ENCODE data around the gene RPP25L. TPM values are rescaled to one million over a fixed set of nuclear protein-coding genes. Genes with fewer than 3 reads are reported as not detected.
A peak's percentile ranks its signal among the peaks of the same experiment; 100 is the strongest.

The RPP25L gene
- total RNA-seq, 6 donors from 2014 or later: 16.5 to 27.0 (median 21.7) TPM

GRCh38 chr9:34638138-34638445 lies 26.2 kb upstream of the RPP25L start:
- TF ChIP-seq POLR2A (IDR thresholded peaks at IDR 0.05) (no peak), POLR2AphosphoS5 (IDR thresholded peaks at IDR 0.05) (no peak), CTCF (IDR thresholded peaks at IDR 0.05) (no peak)
- 21 to 42% methylated on average over 6 to 7 of the region's 7 CpGs for WGBS, 2 donors
- Histone ChIP-seq H3K4me1 (peaks cover 21 to 23% (median 22%) of the 10 kb centered on the region in 4 donors), H3K27me3 (no peaks in the 10 kb centered on the region), H3K9me3 (no peaks in the 10 kb centered on the region), H3K4me3 (peak overlapping the region; percentile 58 to 91 (median 81)), H3K27ac (peak overlapping the region; percentile 73 to 94 (median 88)), H3K36me3 (peaks cover 0 to 8% (median 4%) of the 10 kb centered on the region in 4 donors)
- DNase-seq (no peak), ATAC-seq (ENCODE audit: low FRiP score in 2 of 2) (no peak)

- peaks cover 21 to 23% (median 22%) of the 10 kb centered on the region in 4 donors for H3K4me1 ChIP-seq
- H3K4me3 ChIP-seq: peak within 1 kb of the TSS; percentile 58 to 91 (median 81)
- peak; percentile 94 to 98 for DNase-seq
- H3K27me3 ChIP-seq: no peaks in the 10 kb centered on the region
- TF ChIP-seq POLR2A (IDR thresholded peaks at IDR 0.05) (peak in 3 of 4 donors; percentile 13 to 93 (median 70)), EP300 (IDR thresholded peaks at IDR 0.05) (no peak), CTCF (IDR thresholded peaks at IDR 0.05) (peak in 3 of 6 experiments; percentile 35 to 47 (median 45)), POLR2AphosphoS5 (IDR thresholded peaks at IDR 0.05) (peak; percentile 77 to 88)
- peak within 1 kb of the TSS; percentile 73 to 94 (median 88) for H3K27ac ChIP-seq
- H3K9me3 ChIP-seq: no peaks in the 10 kb centered on the region
- H3K36me3 ChIP-seq: peaks cover 0 to 8% (median 4%) of the 10 kb centered on the region in 4 donors
- ATAC-seq (ENCODE audit: low FRiP score in 2 of 2): peak; percentile 97 to 98
- 0% methylated on average over 19 to 37 of the region's 74 CpGs for WGBS, 2 donors
Observed at GRCh38 chr9:34637356-34638137, 25.6 kb upstream of the RPP25L start, which contains the start of gene SIGMAR1. TSS of gene SIGMAR1 (minus strand) at chr9:34637787. CDS start at chr9:34637697, 90 bp downstream.

GRCh38 chr9:34636791-34637355 lies 25.0 kb upstream of the RPP25L start:
- H3K27ac ChIP-seq: peak overlapping the region; percentile 73 to 94 (median 88)
- TF ChIP-seq CTCF (IDR thresholded peaks at IDR 0.05) (no peak), POLR2AphosphoS5 (IDR thresholded peaks at IDR 0.05) (no peak), POLR2A (IDR thresholded peaks at IDR 0.05) (no peak)
- peaks cover 0 to 8% (median 4%) of the 10 kb centered on the region in 4 donors for H3K36me3 ChIP-seq
- peaks cover 21 to 23% (median 22%) of the 10 kb centered on the region in 4 donors for H3K4me1 ChIP-seq
- WGBS, 2 donors: 5 to 12% methylated on average over 15 to 17 of the region's 23 CpGs
- peak overlapping the region; percentile 58 to 91 (median 81) for H3K4me3 ChIP-seq
- no peak for DNase-seq
- no peaks in the 10 kb centered on the region for H3K27me3 ChIP-seq
- H3K9me3 ChIP-seq: no peaks in the 10 kb centered on the region
- no peak for ATAC-seq (ENCODE audit: low FRiP score in 2 of 2)

DNA sequence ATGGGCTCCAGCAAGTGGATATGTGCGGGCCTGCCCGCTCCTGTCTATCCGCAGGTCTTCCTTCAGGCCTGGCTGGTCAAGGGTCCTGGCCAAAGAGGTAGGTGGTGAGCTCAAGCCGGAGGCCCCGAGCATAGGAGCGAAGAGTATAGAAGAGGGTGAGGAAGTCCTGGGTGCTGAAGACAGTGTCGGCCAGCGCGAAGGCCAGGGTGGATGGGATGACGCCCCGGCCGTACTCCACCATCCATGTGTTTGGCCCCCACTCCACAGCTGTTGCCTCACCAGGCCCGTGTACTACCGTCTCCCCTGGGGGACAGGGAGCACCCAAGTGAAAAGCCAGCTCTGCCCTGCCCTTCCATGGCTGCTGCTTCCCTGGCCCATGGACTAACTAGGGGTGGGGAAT lies 23.7 kb upstream of the RPP25L start:
- Histone ChIP-seq H3K36me3 (peaks cover 0 to 8% (median 4%) of the 10 kb centered on the region in 4 donors), H3K4me1 (peaks cover 21 to 23% (median 22%) of the 10 kb centered on the region in 4 donors), H3K27ac (no peak overlapping the region), H3K4me3 (no peak overlapping the region), H3K27me3 (no peaks in the 10 kb centered on the region), H3K9me3 (no peaks in the 10 kb centered on the region)
- ATAC-seq (ENCODE audit: low FRiP score in 2 of 2): no peak
- DNase-seq: no peak
- 98% methylated on average over 12 to 14 of the region's 14 CpGs for WGBS, 2 donors
- TF ChIP-seq POLR2AphosphoS5 (IDR thresholded peaks at IDR 0.05): no peak
- TF ChIP-seq EP300 (IDR thresholded peaks at IDR 0.05): no peak
- TF ChIP-seq POLR2A (IDR thresholded peaks at IDR 0.05): no peak
- TF ChIP-seq CTCF (IDR thresholded peaks at IDR 0.05): no peak

Data from upper lobe of left lung (tissue), 6 donors.